Ovary (tissue), 9 donors: ENCODE results near the gene CMIP. TPM values are rescaled to one million over a fixed set of nuclear protein-coding genes. Genes with fewer than 3 reads are reported as not detected.

Experiments
- DNase-seq, 5 donors: peaks; one replicate each; pipeline ENCODE4 v3.0.0-alpha.2; 2019 to 2020
- H3K27ac ChIP-seq, 2 donors: fragments of 200-600 bp; one replicate each; pipeline versions ENCODE4 v1.5.1 to v1.8.0; 2019 to 2022
- H3K27me3 ChIP-seq: fragments of 200-600 bp; one replicate; pipeline ENCODE4 v1.8.0; 2022
- H3K36me3 ChIP-seq: fragments of 200-600 bp; sonication (generic); one replicate; pipeline ENCODE4 v1.5.1; 2019
- H3K4me1 ChIP-seq: one replicate; pipeline ENCODE4 v1.8.1; 2013; ENCODE audit warnings: mild to moderate bottlenecking, moderate library complexity; ENCODE audit not compliant: insufficient read depth
- H3K4me3 ChIP-seq: fragments of 200-600 bp; sonication (generic); one replicate; pipeline ENCODE4 v1.5.1; 2017
- H3K9me3 ChIP-seq, 2 donors: fragments of 200-600 bp in 1 of 2; sonication (generic) in 1 of 2; one replicate each; pipeline versions ENCODE4 v1.5.1 to v1.8.1; 2013 to 2019; ENCODE audit warnings: mild to moderate bottlenecking in 1 of 2, moderate library complexity in 1 of 2
- EP300 ChIP-seq: sonication (generic); formaldehyde crosslinking; IDR thresholded peaks from one replicate; pipeline ENCODE4 v1.6.1; 2017; ENCODE audit warnings: antibody characterized with exemption
- POLR2A ChIP-seq: fragments of 450-650 bp; IDR thresholded peaks from one replicate; pipeline ENCODE4 v1.6.1; 2017; ENCODE audit warnings: antibody characterized with exemption, mild to moderate bottlenecking, moderate library complexity
- WGBS, 3 donors: extraction: QIAGEN DNeasy Blood & Tissue Kit in 1 of 3; methylation state at CpG; one replicate each; pipeline versions ENCODE4 v1.1.5 to v1.1.7; 2013 to 2017; 5-methylcytosine and 5-hydroxymethylcytosine counted together
- intact Hi-C, 4 donors: fragments of 100-400 bp; cut with DNase I; formaldehyde crosslinking; loops; one replicate each; pipeline versions ENCODE4 v1.11.0 to v1.15.1; 2022 to 2023
- polyA plus RNA-seq, 2 donors: library from polyadenylated mRNA; stranded (reverse); fragments of 200-250 nt in 1 of 2; fragments of 350-450 nt in 1 of 2; fragmentation: Illumina TruSeq in 1 of 2; extraction: RNeasy Lipid Tissue Mini Kit (QIAGEN cat#74804) in 1 of 2; gene quantifications; one replicate each; pipeline ENCODE4 v1.2.3, GENCODE V29; 2013 to 2014
- total RNA-seq, 7 donors: library from RNA; depleted of rRNA in 2 of 7; stranded (reverse); fragments of >200 nt in 2 of 7; fragmentation: NEBNext Ultra II Directional in 3 of 7; extraction: Animal tissue kit (Norgen Biotek cat#: 25700) in 3 of 7; gene quantifications; one replicate each; pipeline versions ENCODE4 v1.1.0 to v1.2.4, GENCODE V29; 2016 to 2023
- TF ChIP-seq, protein P1 (sequence below), 3 donors: fragments of 450-650 bp in 2 of 3; fragments of 200-600 bp in 1 of 3; IDR thresholded peaks; one replicate each; pipeline versions ENCODE4 v1.5.1 to v1.8.0; 2016 to 2022; ENCODE audit warnings: antibody characterized with exemption in 3 of 3, mild to moderate bottlenecking in 1 of 3
- donor health status: DM: no; HTN: no; CAD: no; lungs with moderate emphysema.
- donor health status: DM: no; HTN: no; CAD: no.
- donor health status: Bipolar disorder and iron deficiency.
- donor health status: DM: yes; HTN: yes; CAD: no.
- donor health status: DM: no; HTN: no; CAD: no.
- donor health status: DM: yes; HTN: yes; CAD: no.

The CMIP gene
- total and polyA plus RNA-seq, 9 donors, result 19.4 to 68.2 (median 38.7) TPM

DNA sequence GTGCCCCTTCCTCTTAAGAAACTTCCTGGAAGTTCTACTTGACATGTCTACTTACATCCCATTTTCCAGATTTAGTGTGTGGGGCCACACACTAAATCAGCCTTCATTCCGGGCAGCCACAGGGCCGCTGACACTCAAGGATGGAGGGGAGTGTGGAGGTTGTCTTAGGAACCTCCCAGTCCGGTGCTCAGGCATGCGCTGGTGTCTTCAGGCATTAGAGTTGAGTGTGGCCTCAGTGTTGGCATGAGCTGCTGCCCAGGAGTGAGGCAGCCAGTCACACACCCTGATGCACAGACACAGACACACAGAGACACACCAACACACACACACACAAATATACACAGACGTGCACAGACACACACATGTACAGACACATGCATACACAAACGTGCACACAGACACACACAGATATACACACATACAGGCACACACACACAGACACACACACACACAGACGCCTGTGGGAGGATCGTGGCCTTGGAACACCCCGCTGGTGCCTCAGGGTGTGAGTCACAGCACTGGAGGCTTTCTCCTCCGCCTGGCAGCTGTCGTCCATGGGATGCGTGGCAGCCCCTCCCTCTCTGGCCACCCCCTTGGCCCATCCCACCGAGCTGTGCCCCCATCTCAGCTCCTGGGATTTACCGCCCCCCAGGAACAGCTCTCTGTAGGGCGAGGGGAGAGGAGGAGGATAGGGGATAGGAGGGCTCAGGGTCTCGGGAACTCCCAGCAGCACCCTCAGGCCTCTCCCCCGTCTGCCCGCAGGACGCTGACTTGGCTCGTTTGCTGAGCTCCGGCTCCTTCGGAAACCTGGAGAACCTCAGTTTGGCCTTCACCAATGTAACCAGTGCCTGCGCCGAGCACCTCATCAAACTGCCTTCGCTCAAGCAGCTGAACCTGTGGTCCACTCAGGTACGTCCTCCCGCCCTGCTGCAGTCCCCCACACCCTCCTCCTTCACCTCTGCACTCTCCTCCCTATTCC, 258.9 kb downstream of the CMIP start:
- no peaks in the 10 kb centered on the region for H3K36me3 ChIP-seq

DNA sequence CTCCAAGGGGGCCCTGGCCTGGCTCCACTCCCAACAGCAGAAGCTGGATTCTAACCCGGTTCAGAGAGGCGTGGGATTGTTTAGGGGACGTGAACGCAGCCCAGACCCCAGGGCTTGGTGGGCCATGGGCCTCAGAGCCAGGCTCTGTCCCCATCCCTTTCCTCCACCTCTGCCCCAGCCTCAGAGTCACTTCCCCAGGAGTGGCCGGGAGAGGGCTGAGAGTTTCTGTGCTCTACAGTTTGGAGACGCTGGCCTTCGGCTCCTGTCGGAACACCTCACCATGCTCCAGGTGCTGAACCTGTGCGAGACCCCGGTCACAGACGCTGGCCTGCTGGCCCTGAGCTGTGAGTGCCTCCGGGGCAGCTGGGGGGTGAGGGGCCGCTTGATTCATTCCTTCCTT, 260.7 kb downstream of the CMIP start:
- H3K27me3 ChIP-seq, result no peaks in the 10 kb centered on the region
- intact Hi-C loops, result loop anchor here in 1 of 4 donors (10.0 kb wide), 2 partner anchors 50 to 160 kb away; no protein-coding TSS in a partner anchor
- peaks cover 9% of the 10 kb centered on the region for H3K4me1 ChIP-seq
- no peak overlapping the region for H3K27ac ChIP-seq
- no peaks in the 10 kb centered on the region for H3K9me3 ChIP-seq
- no peak for DNase-seq
- H3K36me3 ChIP-seq, result no peaks in the 10 kb centered on the region
- WGBS, 3 donors, result 92 to 97% (median 94%) methylated on average over 13 of the region's 13 CpGs
- H3K4me3 ChIP-seq, result no peak overlapping the region
- TF ChIP-seq, protein P1, sequence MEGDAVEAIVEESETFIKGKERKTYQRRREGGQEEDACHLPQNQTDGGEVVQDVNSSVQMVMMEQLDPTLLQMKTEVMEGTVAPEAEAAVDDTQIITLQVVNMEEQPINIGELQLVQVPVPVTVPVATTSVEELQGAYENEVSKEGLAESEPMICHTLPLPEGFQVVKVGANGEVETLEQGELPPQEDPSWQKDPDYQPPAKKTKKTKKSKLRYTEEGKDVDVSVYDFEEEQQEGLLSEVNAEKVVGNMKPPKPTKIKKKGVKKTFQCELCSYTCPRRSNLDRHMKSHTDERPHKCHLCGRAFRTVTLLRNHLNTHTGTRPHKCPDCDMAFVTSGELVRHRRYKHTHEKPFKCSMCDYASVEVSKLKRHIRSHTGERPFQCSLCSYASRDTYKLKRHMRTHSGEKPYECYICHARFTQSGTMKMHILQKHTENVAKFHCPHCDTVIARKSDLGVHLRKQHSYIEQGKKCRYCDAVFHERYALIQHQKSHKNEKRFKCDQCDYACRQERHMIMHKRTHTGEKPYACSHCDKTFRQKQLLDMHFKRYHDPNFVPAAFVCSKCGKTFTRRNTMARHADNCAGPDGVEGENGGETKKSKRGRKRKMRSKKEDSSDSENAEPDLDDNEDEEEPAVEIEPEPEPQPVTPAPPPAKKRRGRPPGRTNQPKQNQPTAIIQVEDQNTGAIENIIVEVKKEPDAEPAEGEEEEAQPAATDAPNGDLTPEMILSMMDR (IDR thresholded peaks at IDR 0.05), result no peak
- TF ChIP-seq POLR2A, result no peak
- TF ChIP-seq EP300, result no peak

More for the DNA sequence above, 258.9 kb downstream of the CMIP start:
- TF ChIP-seq EP300, result no peak
- TF ChIP-seq POLR2A, result no peak
- TF ChIP-seq, protein P1 (IDR thresholded peaks at IDR 0.05), result no peak
- 41 to 54% (median 45%) methylated on average over 26 to 27 of the region's 27 CpGs for WGBS, 3 donors
- no peak overlapping the region for H3K27ac ChIP-seq
- no peaks in the 10 kb centered on the region for H3K9me3 ChIP-seq
- peaks cover 8% of the 10 kb centered on the region for H3K4me1 ChIP-seq
- H3K27me3 ChIP-seq, result no peaks in the 10 kb centered on the region
- H3K4me3 ChIP-seq, result no peak overlapping the region
- intact Hi-C loops, result loop anchor here in 1 of 4 donors (10.0 kb wide), 2 partner anchors 49 to 159 kb away; no protein-coding TSS in a partner anchor
- DNase-seq, result peak; percentile 72 to 87 (median 83)

DNA sequence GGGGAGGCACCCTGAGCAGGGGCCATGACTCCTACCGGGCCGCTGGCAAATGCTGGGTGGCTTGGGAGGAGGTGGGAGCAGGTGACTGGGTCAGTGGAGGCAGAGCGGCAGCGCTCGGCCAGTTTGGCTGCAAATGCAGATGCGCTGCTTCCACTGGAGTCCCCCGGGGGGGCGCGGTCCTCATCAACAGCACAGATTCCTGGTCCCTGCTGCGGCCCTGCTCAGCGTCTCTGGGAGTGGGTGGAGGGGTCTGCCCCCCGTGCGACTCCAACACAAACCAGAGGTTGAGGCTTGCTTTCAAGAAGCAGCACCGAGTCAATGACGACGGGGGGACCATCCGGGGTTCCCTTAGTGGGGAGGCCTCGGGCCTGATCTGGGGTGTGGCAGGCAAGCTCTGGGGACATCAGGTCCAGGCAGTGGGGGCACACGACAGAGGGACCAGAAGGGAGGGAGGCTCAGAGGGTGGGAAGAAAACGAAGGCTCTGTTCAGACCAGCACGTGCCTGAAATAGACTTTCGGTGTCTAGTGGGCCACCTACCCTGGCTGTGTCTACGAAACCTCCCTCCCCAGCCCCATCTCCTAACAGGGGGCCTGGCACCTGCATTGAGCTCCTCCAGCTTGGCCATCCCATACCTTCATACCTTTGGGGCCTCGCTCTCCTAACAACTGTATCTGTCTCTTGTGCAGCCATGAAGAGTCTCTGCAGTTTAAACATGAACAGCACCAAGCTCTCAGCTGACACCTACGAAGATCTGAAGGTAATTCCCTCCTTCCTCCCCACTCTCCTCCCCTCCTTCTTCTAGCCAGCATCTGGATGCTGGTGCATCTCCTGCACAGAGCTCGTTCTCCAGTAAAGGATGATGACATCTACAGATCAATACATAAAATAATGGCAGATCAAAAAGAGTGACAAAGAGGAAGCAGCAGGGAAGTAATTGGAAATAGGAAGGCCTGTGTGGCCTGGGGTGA, 262.0 kb downstream of the CMIP start:
- 72 to 83% (median 73%) methylated on average over 26 of the region's 26 CpGs for WGBS, 3 donors
- no peak for TF ChIP-seq EP300
- no peak for TF ChIP-seq POLR2A
- TF ChIP-seq, protein P1 (IDR thresholded peaks at IDR 0.05), result no peak
- intact Hi-C loops, result loop anchor here in 1 of 4 donors (10.0 kb wide), 2 partner anchors 52 to 162 kb away; no protein-coding TSS in a partner anchor
- no peaks in the 10 kb centered on the region for H3K9me3 ChIP-seq
- H3K36me3 ChIP-seq, result no peaks in the 10 kb centered on the region
- H3K4me3 ChIP-seq, result no peak overlapping the region
- no peak overlapping the region for H3K27ac ChIP-seq
- H3K27me3 ChIP-seq, result no peaks in the 10 kb centered on the region
- DNase-seq, result no peak
- H3K4me1 ChIP-seq, result peaks cover 12% of the 10 kb centered on the region
